ENCODE measurements around the gene RAB3B.

DNA sequence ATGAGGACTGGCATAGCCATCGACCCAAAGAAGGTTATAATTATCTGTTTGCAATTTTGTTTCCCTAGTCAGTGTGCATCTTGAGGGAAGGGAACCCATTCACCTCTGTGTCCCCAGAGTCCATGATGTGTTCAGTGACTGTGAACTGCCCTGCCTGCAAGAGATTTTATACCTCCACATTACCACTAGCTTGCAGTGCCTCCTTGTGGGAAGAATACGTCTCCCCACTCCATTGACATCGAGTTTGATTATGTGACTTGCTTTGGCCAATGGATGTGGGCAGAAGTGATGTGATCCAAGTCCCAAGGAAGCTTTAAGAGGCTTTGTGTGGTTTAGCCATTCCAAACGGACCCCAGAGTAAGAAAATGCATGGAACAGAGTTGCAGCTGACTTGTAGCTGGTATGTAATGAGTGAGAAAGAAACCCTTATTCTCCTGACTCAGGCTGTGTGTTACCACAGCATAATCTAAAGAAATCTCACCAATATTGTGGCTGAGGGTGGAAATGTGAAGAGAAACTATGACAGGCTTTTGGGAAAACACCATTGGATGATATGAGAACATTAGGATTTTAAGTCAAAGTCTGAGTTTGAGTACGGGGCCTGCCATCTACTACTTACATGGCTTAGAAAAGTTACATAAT, 64.2 kb downstream of the RAB3B start:
- TF ChIP-seq POLR2A (IDR thresholded peaks at IDR 0.05), result no peak
- TF ChIP-seq, protein P1, sequence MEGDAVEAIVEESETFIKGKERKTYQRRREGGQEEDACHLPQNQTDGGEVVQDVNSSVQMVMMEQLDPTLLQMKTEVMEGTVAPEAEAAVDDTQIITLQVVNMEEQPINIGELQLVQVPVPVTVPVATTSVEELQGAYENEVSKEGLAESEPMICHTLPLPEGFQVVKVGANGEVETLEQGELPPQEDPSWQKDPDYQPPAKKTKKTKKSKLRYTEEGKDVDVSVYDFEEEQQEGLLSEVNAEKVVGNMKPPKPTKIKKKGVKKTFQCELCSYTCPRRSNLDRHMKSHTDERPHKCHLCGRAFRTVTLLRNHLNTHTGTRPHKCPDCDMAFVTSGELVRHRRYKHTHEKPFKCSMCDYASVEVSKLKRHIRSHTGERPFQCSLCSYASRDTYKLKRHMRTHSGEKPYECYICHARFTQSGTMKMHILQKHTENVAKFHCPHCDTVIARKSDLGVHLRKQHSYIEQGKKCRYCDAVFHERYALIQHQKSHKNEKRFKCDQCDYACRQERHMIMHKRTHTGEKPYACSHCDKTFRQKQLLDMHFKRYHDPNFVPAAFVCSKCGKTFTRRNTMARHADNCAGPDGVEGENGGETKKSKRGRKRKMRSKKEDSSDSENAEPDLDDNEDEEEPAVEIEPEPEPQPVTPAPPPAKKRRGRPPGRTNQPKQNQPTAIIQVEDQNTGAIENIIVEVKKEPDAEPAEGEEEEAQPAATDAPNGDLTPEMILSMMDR (IDR thresholded peaks at IDR 0.05), result no peak

All from breast epithelium (tissue), 3 donors.